HG03342 (cell line): ENCODE data around the gene ATP12A.

Experiments used
- ATAC-seq: cut with Tn5 transposase; IDR thresholded peaks from one replicate; pipeline ENCODE4 v1.9.1; 2021; ENCODE audit warnings: mild to moderate bottlenecking, moderate library complexity; ENCODE audit not compliant: unreplicated experiment

Gene ATP12A

GRCh38 chr13:24680258-24680920 is at the start of gene ATP12A:
Gene ATP12A, plus strand, starts transcription at chr13:24680408. Its CDS starts 336 bp downstream, at chr13:24680744.
- ATAC-seq: no peak

- no peak for ATAC-seq
These were observed 49.2 kb upstream of the ATP12A start for GRCh38 chr13:24630851-24631620.

- no peak for ATAC-seq
These were observed 48.3 kb upstream of the ATP12A start for GRCh38 chr13:24631922-24632321.

- no peak for ATAC-seq
These were observed 47.7 kb upstream of the ATP12A start for GRCh38 chr13:24632382-24633121.

- no peak for ATAC-seq
These were observed 43.4 kb upstream of the ATP12A start for GRCh38 chr13:24636776-24637175.

- ATAC-seq: no peak
These were observed 42.1 kb upstream of the ATP12A start for GRCh38 chr13:24638096-24638495.

GRCh38 chr13:24640752-24641151 is 39.5 kb upstream of the ATP12A start:
- ATAC-seq: no peak

- ATAC-seq: no peak
These were observed 38.0 kb upstream of the ATP12A start for GRCh38 chr13:24642219-24642618.

GRCh38 chr13:24644036-24644435 is 36.2 kb upstream of the ATP12A start:
- ATAC-seq: no peak

GRCh38 chr13:24648271-24648670 is 31.9 kb upstream of the ATP12A start:
- ATAC-seq: no peak

GRCh38 chr13:24648983-24649687 is 31.1 kb upstream of the ATP12A start:
- no peak for ATAC-seq

- no peak for ATAC-seq
These were observed 30.5 kb upstream of the ATP12A start for GRCh38 chr13:24649688-24650043.

- ATAC-seq: no peak
These were observed 30.0 kb upstream of the ATP12A start for GRCh38 chr13:24650161-24650560.

- ATAC-seq: no peak
These were observed 28.4 kb upstream of the ATP12A start for GRCh38 chr13:24651718-24652345.

GRCh38 chr13:24652359-24652758 is 27.8 kb upstream of the ATP12A start:
- ATAC-seq: no peak

GRCh38 chr13:24654741-24655140 is 25.5 kb upstream of the ATP12A start:
- ATAC-seq: no peak

- ATAC-seq: no peak
These were observed 21.0 kb upstream of the ATP12A start for GRCh38 chr13:24659239-24659638.

GRCh38 chr13:24660023-24660741 is 20.0 kb upstream of the ATP12A start:
- no peak for ATAC-seq

- ATAC-seq: no peak
These were observed 18.5 kb upstream of the ATP12A start for GRCh38 chr13:24661713-24662112.
